SU-DHL-6 (cell line): ENCODE data around the gene WDR19.

ENCODE experiments used
- H2AFZ ChIP-seq: fragments of 200-600 bp; sonication (generic); 2 replicates; pipeline ENCODE4 v1.6.1; 2014; ENCODE audit warnings: low read depth, mild to moderate bottlenecking, moderate library complexity, mixed read lengths, antibody characterized with exemption, low read length; ENCODE audit not compliant: severe bottlenecking
- H3F3A ChIP-seq: fragments of 200-600 bp; shearing (Covaris generic); 2 replicates; pipeline ENCODE4 v1.6.0; 2016; ENCODE audit warnings: antibody characterized with exemption, mild to moderate bottlenecking; ENCODE audit not compliant: insufficient read depth
- H3K27ac ChIP-seq: fragments of 200-600 bp; sonication (generic); 2 replicates; pipeline ENCODE4 v1.5.1; 2016; ENCODE audit warnings: low read depth, mild to moderate bottlenecking, low read length, moderate library complexity, mixed read lengths
- H3K27me3 ChIP-seq: fragments of 200-600 bp; sonication (generic), shearing (Covaris generic); 2 replicates; pipeline ENCODE4 v1.6.0; 2014; ENCODE audit warnings: mild to moderate bottlenecking, low read length
- H3K36me3 ChIP-seq: fragments of 200-600 bp; sonication (generic); 2 replicates; pipeline ENCODE4 v1.6.1; 2014; ENCODE audit warnings: mild to moderate bottlenecking, low read length, mixed read lengths
- H3K4me2 ChIP-seq: fragments of 300-600, 200-600 bp; shearing (Covaris generic), sonication (generic); 2 replicates; pipeline ENCODE4 v1.6.0; 2014; ENCODE audit warnings: low read length, low read depth, mild to moderate bottlenecking; ENCODE audit not compliant: poor library complexity, severe bottlenecking
- H3K4me3 ChIP-seq: fragments of 200-600 bp; sonication (generic); 2 replicates; pipeline ENCODE4 v1.5.1; 2014; ENCODE audit warnings: antibody characterized with exemption, low read length, mild to moderate bottlenecking, mixed read lengths; ENCODE audit not compliant: insufficient read depth, poor library complexity, severe bottlenecking
- H3K79me2 ChIP-seq: fragments of 200-600 bp; sonication (generic); 2 replicates; pipeline ENCODE4 v1.6.1; 2014; ENCODE audit warnings: mild to moderate bottlenecking, low read length, moderate library complexity; ENCODE audit not compliant: insufficient read depth
- H3K9ac ChIP-seq: fragments of 200-600 bp; sonication (generic); 2 replicates; pipeline ENCODE4 v1.7.0; 2014; ENCODE audit warnings: mild to moderate bottlenecking, low read length
- H3K9me2 ChIP-seq: fragments of 200-600 bp; sonication (generic); replicated peaks from 2 replicates; pipeline ENCODE4 v1.6.1; 2014; ENCODE audit warnings: low read length; ENCODE audit not compliant: insufficient read depth
- H3K9me3 ChIP-seq: fragments of 200-600 bp; sonication (generic); 2 replicates; pipeline ENCODE4 v1.6.1; 2014; ENCODE audit warnings: low read length, mixed read lengths; ENCODE audit not compliant: insufficient read depth
- H4K20me1 ChIP-seq: fragments of 200-600 bp; sonication (generic); 2 replicates; pipeline ENCODE4 v1.6.1; 2014; ENCODE audit warnings: low read depth, mild to moderate bottlenecking, antibody characterized with exemption, low read length, moderate library complexity, mixed read lengths
- EZH2phosphoT487 ChIP-seq: fragments of 200-600 bp; sonication (generic), shearing (Covaris generic); conservative IDR thresholded peaks from 2 replicates; pipeline ENCODE4 v1.6.1; 2018; ENCODE audit warnings: mild to moderate bottlenecking, antibody characterized with exemption, low read length, moderate library complexity, mixed read lengths
- TF ChIP-seq, protein P1 (sequence below): fragments of 200-600 bp; sonication (generic); IDR thresholded peaks from one replicate; pipeline ENCODE4 v1.5.1; 2017; ENCODE audit warnings: antibody characterized with exemption, mild to moderate bottlenecking, low read length, moderate library complexity; ENCODE audit not compliant: insufficient read depth, poor library complexity, severe bottlenecking

The WDR19 gene

GRCh38 chr4:39233783-39234182 is 51.5 kb downstream of the WDR19 start:
- H3F3A ChIP-seq: 0 out of 2 replicates have a peak, but pooled peaks cover 3% of the 10 kb centered on the region
- no peak overlapping the region for H3K9ac ChIP-seq
- no peaks in the 10 kb centered on the region for H4K20me1 ChIP-seq
- no peak overlapping the region for H2AFZ ChIP-seq
- TF ChIP-seq, protein P1, sequence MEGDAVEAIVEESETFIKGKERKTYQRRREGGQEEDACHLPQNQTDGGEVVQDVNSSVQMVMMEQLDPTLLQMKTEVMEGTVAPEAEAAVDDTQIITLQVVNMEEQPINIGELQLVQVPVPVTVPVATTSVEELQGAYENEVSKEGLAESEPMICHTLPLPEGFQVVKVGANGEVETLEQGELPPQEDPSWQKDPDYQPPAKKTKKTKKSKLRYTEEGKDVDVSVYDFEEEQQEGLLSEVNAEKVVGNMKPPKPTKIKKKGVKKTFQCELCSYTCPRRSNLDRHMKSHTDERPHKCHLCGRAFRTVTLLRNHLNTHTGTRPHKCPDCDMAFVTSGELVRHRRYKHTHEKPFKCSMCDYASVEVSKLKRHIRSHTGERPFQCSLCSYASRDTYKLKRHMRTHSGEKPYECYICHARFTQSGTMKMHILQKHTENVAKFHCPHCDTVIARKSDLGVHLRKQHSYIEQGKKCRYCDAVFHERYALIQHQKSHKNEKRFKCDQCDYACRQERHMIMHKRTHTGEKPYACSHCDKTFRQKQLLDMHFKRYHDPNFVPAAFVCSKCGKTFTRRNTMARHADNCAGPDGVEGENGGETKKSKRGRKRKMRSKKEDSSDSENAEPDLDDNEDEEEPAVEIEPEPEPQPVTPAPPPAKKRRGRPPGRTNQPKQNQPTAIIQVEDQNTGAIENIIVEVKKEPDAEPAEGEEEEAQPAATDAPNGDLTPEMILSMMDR: no peak
- no peak for TF ChIP-seq EZH2phosphoT487
- H3K27me3 ChIP-seq: no peaks in the 10 kb centered on the region
- no peaks in the 10 kb centered on the region for H3K9me2 ChIP-seq
- H3K4me3 ChIP-seq: no peak overlapping the region
- H3K9me3 ChIP-seq: no peaks in the 10 kb centered on the region
- H3K27ac ChIP-seq: no peak overlapping the region
- H3K4me2 ChIP-seq: no peak overlapping the region
- no peaks in the 10 kb centered on the region for H3K79me2 ChIP-seq
- peaks cover 5% of the 10 kb centered on the region for H3K36me3 ChIP-seq

- TF ChIP-seq EZH2phosphoT487: no peak
- TF ChIP-seq, protein P1: no peak
These were observed 52.7 kb downstream of the WDR19 start for GRCh38 chr4:39235021-39235420.

DNA sequence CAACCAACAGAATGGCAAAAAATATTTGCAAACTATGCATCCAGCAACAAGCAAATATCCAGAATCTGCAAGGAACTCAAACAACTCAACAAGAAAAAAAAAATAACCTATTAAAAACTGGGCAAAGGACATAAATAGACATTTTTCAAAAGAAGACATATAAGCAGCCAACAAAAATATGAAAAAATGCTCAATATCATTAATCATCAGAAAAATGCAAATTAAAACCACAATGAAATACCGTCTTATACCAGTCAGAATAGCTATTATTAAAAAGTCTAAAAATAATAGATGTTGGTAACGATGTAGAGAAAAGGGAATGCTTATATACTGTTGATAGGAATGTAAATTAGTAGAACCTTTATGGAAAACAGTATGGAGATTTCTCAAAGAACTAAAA is 53.4 kb downstream of the WDR19 start:
- H4K20me1 ChIP-seq: no peaks in the 10 kb centered on the region
- H3K9me2 ChIP-seq: no peaks in the 10 kb centered on the region
- H3K4me2 ChIP-seq: no peak overlapping the region
- TF ChIP-seq EZH2phosphoT487: no peak
- TF ChIP-seq, protein P1: no peak
- H3K79me2 ChIP-seq: no peaks in the 10 kb centered on the region
- no peaks in the 10 kb centered on the region for H3K9me3 ChIP-seq
- H3K4me3 ChIP-seq: no peak overlapping the region
- H3K27ac ChIP-seq: no peak overlapping the region
- H3K27me3 ChIP-seq: no peaks in the 10 kb centered on the region
- no peak overlapping the region for H2AFZ ChIP-seq
- 0 out of 2 replicates have a peak, but pooled peaks cover 3% of the 10 kb centered on the region for H3F3A ChIP-seq
- peaks cover 5% of the 10 kb centered on the region for H3K36me3 ChIP-seq
- no peak overlapping the region for H3K9ac ChIP-seq

More at GRCh38 chr4:39235021-39235420, 52.7 kb downstream of the WDR19 start:
- Histone ChIP-seq H3F3A (0 out of 2 replicates have a peak, but pooled peaks cover 3% of the 10 kb centered on the region), H3K27me3 (no peaks in the 10 kb centered on the region), H3K9ac (no peak overlapping the region), H3K27ac (no peak overlapping the region), H4K20me1 (no peaks in the 10 kb centered on the region), H2AFZ (no peak overlapping the region), H3K4me3 (no peak overlapping the region), H3K9me2 (no peaks in the 10 kb centered on the region), H3K9me3 (no peaks in the 10 kb centered on the region), H3K36me3 (peaks cover 5% of the 10 kb centered on the region), H3K4me2 (no peak overlapping the region), H3K79me2 (no peaks in the 10 kb centered on the region)
